Measurements from ENCODE around the gene B3GALT5. TPM values are rescaled to one million over a fixed set of nuclear protein-coding genes. Genes with fewer than 3 reads are reported as not detected.

Gene B3GALT5
- total RNA-seq, 6 experiments from 2014 or later, result 0.06 to 0.26 (median 0.09) TPM

GRCh38 chr21:39661740-39662139 is 49.0 kb downstream of the B3GALT5 start:
- Histone ChIP-seq H3K36me3 (no peaks in the 10 kb centered on the region), H3K27me3 (no peaks in the 10 kb centered on the region), H3K4me1 (no peaks in the 10 kb centered on the region), H3K27ac (no peak overlapping the region), H3K4me3 (no peak overlapping the region), H3K9me3 (no peaks in the 10 kb centered on the region)
- 91% methylated on average over 4 of the region's 9 CpGs for WGBS (ENCODE audit: insufficient coverage, low coverage, low lambda C conversion rate, missing lambda C conversion rate)
- intact Hi-C loops (cut with DNase I), result no loop called here
- ATAC-seq (no peak), DNase-seq (no peak)
- TF ChIP-seq CTCF (IDR thresholded peaks at IDR 0.05) (no peak), POLR2A (IDR thresholded peaks at IDR 0.05) (no peak)

GRCh38 chr21:39662411-39662953 is 49.7 kb downstream of the B3GALT5 start:
- H3K36me3 ChIP-seq, result no peaks in the 10 kb centered on the region

GRCh38 chr21:39663066-39663465 is 50.3 kb downstream of the B3GALT5 start:
- intact Hi-C loops (cut with DNase I), result no loop called here
- Histone ChIP-seq H3K27me3 (no peaks in the 10 kb centered on the region), H3K27ac (no peak overlapping the region), H3K36me3 (no peaks in the 10 kb centered on the region), H3K9me3 (no peaks in the 10 kb centered on the region), H3K4me1 (no peaks in the 10 kb centered on the region), H3K4me3 (no peak overlapping the region)
- 54% methylated on average over 3 of the region's 10 CpGs for WGBS (ENCODE audit: insufficient coverage, low coverage, low lambda C conversion rate, missing lambda C conversion rate)
- ATAC-seq, result no peak
- TF ChIP-seq POLR2A (IDR thresholded peaks at IDR 0.05) (no peak), CTCF (IDR thresholded peaks at IDR 0.05) (no peak)
- DNase-seq, result no peak

More at GRCh38 chr21:39662411-39662953, 49.7 kb downstream of the B3GALT5 start:
- H3K9me3 ChIP-seq, result no peaks in the 10 kb centered on the region
- H3K4me3 ChIP-seq, result no peak overlapping the region
- H3K4me1 ChIP-seq, result no peaks in the 10 kb centered on the region
- no peak for DNase-seq
- TF ChIP-seq CTCF (IDR thresholded peaks at IDR 0.05) (no peak), POLR2A (IDR thresholded peaks at IDR 0.05) (no peak)
- intact Hi-C loops (cut with DNase I), result no loop called here
- WGBS (ENCODE audit: insufficient coverage, low coverage, low lambda C conversion rate, missing lambda C conversion rate), result 44% methylated on average over 6 of the region's 8 CpGs
- no peaks in the 10 kb centered on the region for H3K27me3 ChIP-seq
- H3K27ac ChIP-seq, result no peak overlapping the region
- ATAC-seq, result no peak

- no peaks in the 10 kb centered on the region for H3K9me3 ChIP-seq
- no peaks in the 10 kb centered on the region for H3K36me3 ChIP-seq
- no peak for DNase-seq
- no peak overlapping the region for H3K4me3 ChIP-seq
- no peak for TF ChIP-seq CTCF (IDR thresholded peaks at IDR 0.05)
- no peak for TF ChIP-seq POLR2A (IDR thresholded peaks at IDR 0.05)
- no peaks in the 10 kb centered on the region for H3K27me3 ChIP-seq
- ATAC-seq, result no peak
- 63% methylated on average over 9 of the region's 15 CpGs for WGBS (ENCODE audit: insufficient coverage, low coverage, low lambda C conversion rate, missing lambda C conversion rate)
- H3K27ac ChIP-seq, result no peak overlapping the region
- no peaks in the 10 kb centered on the region for H3K4me1 ChIP-seq
- intact Hi-C loops (cut with DNase I), result no loop called here
These were observed 51.2 kb downstream of the B3GALT5 start for GRCh38 chr21:39663742-39664492.
